Astrocyte (in vitro differentiated cells and primary cell): Measurements from ENCODE around the gene PPT2. TPM values are rescaled to one million over a fixed set of nuclear protein-coding genes. Genes with fewer than 3 reads are reported as not detected.

Experiments
- DNase-seq: peaks from one replicate; pipeline ENCODE4 v3.0.0-alpha.2; 2010; ENCODE audit warnings: low read depth
- FAIRE-seq: peaks from 2 replicates; lab custom pipeline; 2011; peaks lifted over from hg19 to GRCh38; lab: Jason Lieb, UNC
- H2AFZ ChIP-seq: 2 replicates; pipeline ENCODE4 v1.6.0; 2012; ENCODE audit warnings: low read depth, low read length, inconsistent platforms
- H3K27ac ChIP-seq: 2 replicates; pipeline ENCODE4 v1.5.1; 2011; ENCODE audit warnings: low read depth, low read length, inconsistent platforms
- H3K27me3 ChIP-seq: 2 replicates; pipeline ENCODE4 v1.6.0; 2011; ENCODE audit warnings: low read length, inconsistent platforms; ENCODE audit not compliant: insufficient read depth
- H3K36me3 ChIP-seq: 2 replicates; pipeline ENCODE4 v1.5.1; 2011; ENCODE audit warnings: low read length, inconsistent platforms; ENCODE audit not compliant: insufficient read depth
- H3K4me1 ChIP-seq: 2 replicates; pipeline ENCODE4 v1.5.1; 2011; ENCODE audit warnings: low read length, inconsistent platforms; ENCODE audit not compliant: insufficient read depth
- H3K4me2 ChIP-seq: 2 replicates; pipeline ENCODE4 v1.6.0; 2012; ENCODE audit warnings: low read length, inconsistent platforms
- H3K4me3 ChIP-seq: 2 replicates; pipeline ENCODE4 v1.5.1; 2011; ENCODE audit warnings: low read depth, mild to moderate bottlenecking, low read length, inconsistent platforms; ENCODE audit not compliant: insufficient read depth
- H3K79me2 ChIP-seq: 2 replicates; pipeline ENCODE4 v1.6.0; 2012; ENCODE audit warnings: mild to moderate bottlenecking, low read length, inconsistent platforms; ENCODE audit not compliant: insufficient read depth
- H3K9ac ChIP-seq: 2 replicates; pipeline ENCODE4 v1.6.0; 2012; ENCODE audit warnings: mild to moderate bottlenecking, low read length, inconsistent platforms
- H3K9me3 ChIP-seq: 2 replicates; pipeline ENCODE4 v1.5.1; 2012; ENCODE audit warnings: low read depth, mild to moderate bottlenecking, low read length, inconsistent platforms; ENCODE audit not compliant: insufficient read depth
- H4K20me1 ChIP-seq: 2 replicates; pipeline ENCODE4 v1.6.0; 2012; ENCODE audit warnings: low read length, inconsistent platforms; ENCODE audit not compliant: insufficient read depth
- H3K27ac Mint-ChIP-seq: one replicate; pipeline ENCODE4 v1.8.0; 2021; ENCODE audit warnings: mild to moderate bottlenecking, mixed read lengths; ENCODE audit not compliant: unreplicated experiment
- H3K27me3 Mint-ChIP-seq: one replicate; pipeline ENCODE4 v1.8.0; 2021; ENCODE audit warnings: low read depth, mixed read lengths; ENCODE audit not compliant: unreplicated experiment
- H3K36me3 Mint-ChIP-seq: one replicate; pipeline ENCODE4 v1.8.0; 2021; ENCODE audit warnings: low read depth, mixed read lengths; ENCODE audit not compliant: unreplicated experiment
- H3K4me1 Mint-ChIP-seq: one replicate; pipeline ENCODE4 v1.8.0; 2021; ENCODE audit warnings: low read depth, mixed read lengths; ENCODE audit not compliant: unreplicated experiment
- H3K4me3 Mint-ChIP-seq: one replicate; pipeline ENCODE4 v1.8.0; 2021; ENCODE audit warnings: mild to moderate bottlenecking, moderate library complexity, mixed read lengths; ENCODE audit not compliant: unreplicated experiment
- H3K9me3 Mint-ChIP-seq: one replicate; pipeline ENCODE4 v1.8.0; 2021; ENCODE audit warnings: mild to moderate bottlenecking, mixed read lengths; ENCODE audit not compliant: unreplicated experiment
- EZH2 ChIP-seq: IDR thresholded peaks from 2 replicates; pipeline ENCODE4 v1.6.1; 2012; ENCODE audit warnings: mild to moderate bottlenecking, low read length, inconsistent platforms; ENCODE audit not compliant: insufficient read depth
- total RNA-seq: library from RNA; stranded (reverse); gene quantifications from 2 replicates; pipeline ENCODE4 v1.2.1, GENCODE V29; 2021
- TF ChIP-seq, protein P1 (sequence below): IDR thresholded peaks from 2 replicates; pipeline ENCODE4 v1.5.1; 2011; ENCODE audit warnings: low read depth, mild to moderate bottlenecking, inconsistent platforms, low read length, moderate library complexity; ENCODE audit not compliant: insufficient read depth

Gene PPT2
- total RNA-seq, 1 donor from 2014 or later = 33.0 TPM

DNA sequence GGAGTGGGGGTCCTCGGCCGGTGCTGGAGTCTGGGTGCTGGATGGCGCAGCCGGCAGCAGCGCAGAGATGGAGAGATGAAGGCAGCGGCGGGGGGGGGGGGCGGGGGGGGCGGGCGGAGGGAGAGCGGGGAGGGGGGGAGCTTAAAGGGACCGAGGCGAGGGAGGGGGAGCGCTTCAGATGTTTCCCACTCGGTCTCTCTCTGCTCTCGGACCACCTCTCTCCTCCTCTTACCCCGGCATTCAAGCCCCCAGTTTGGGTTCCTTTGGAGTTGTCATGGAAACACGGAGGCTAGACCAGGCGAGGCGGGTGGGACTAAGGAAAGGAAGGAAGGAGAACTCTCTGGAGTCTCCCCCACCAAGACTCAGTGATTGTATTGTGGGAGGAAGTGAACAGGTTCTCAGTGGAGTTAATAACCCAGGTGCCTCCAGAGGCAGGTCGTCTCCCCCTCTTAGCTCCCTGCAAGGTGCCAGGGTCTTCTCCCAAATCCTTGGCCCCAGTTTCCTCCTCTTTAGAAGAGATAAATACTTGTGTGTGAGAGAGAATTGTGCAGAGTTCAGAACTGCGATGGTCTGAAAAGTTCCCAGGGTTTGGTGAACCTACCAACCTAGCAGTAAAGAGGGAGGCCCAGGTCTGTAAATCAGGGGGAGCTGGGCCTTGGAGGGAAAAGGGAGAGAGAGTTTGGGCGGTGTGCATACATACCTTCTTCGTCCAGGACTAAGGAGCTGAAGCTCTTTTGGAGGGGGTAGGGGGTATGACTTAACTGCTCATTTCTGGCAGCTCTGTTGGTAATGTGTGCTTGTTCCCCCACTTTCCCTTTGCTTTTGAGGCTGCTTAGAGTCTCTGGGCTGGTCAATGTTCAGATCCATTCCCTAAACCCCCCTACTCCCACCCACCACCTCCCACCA, 1.8 kb upstream of the PPT2 start, which contains the start of gene PRRT1:
Gene PRRT1 (minus strand): TSS at position 77 of the 906 bp plus-strand sequence. CDS start 112 bp downstream, outside the sequence.
- peaks cover 9% of the 10 kb centered on the region for H3K9me3 Mint-ChIP-seq
- H3K27me3 ChIP-seq = peaks cover 28% of the 10 kb centered on the region
- peak within 1 kb of the TSS; percentile 95 for H3K27ac Mint-ChIP-seq
- H3K27ac ChIP-seq = peak within 1 kb of the TSS; percentile 82
- peak within 1 kb of the TSS; percentile 88 for H3K4me3 ChIP-seq
- FAIRE-seq = no peak
- peak within 1 kb of the TSS; percentile 6 for H2AFZ ChIP-seq
- H3K79me2 ChIP-seq = peaks cover 17% of the 10 kb centered on the region
- TF ChIP-seq, protein P1, sequence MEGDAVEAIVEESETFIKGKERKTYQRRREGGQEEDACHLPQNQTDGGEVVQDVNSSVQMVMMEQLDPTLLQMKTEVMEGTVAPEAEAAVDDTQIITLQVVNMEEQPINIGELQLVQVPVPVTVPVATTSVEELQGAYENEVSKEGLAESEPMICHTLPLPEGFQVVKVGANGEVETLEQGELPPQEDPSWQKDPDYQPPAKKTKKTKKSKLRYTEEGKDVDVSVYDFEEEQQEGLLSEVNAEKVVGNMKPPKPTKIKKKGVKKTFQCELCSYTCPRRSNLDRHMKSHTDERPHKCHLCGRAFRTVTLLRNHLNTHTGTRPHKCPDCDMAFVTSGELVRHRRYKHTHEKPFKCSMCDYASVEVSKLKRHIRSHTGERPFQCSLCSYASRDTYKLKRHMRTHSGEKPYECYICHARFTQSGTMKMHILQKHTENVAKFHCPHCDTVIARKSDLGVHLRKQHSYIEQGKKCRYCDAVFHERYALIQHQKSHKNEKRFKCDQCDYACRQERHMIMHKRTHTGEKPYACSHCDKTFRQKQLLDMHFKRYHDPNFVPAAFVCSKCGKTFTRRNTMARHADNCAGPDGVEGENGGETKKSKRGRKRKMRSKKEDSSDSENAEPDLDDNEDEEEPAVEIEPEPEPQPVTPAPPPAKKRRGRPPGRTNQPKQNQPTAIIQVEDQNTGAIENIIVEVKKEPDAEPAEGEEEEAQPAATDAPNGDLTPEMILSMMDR = no peak
- no peak for TF ChIP-seq EZH2
- peak within 1 kb of the TSS; percentile 98 for H3K4me3 Mint-ChIP-seq
- peaks cover 9% of the 10 kb centered on the region for H4K20me1 ChIP-seq
- no peak for DNase-seq
- peaks cover 11% of the 10 kb centered on the region for H3K36me3 Mint-ChIP-seq
- no peaks in the 10 kb centered on the region for H3K9me3 ChIP-seq
- H3K36me3 ChIP-seq = peaks cover 4% of the 10 kb centered on the region
- peak within 1 kb of the TSS; percentile 86 for H3K9ac ChIP-seq
- peaks cover 19% of the 10 kb centered on the region for H3K4me1 Mint-ChIP-seq
- H3K27me3 Mint-ChIP-seq = peaks cover 30% of the 10 kb centered on the region
- H3K4me1 ChIP-seq = peaks cover 24% of the 10 kb centered on the region
- H3K4me2 ChIP-seq = peak within 1 kb of the TSS; percentile 92

DNA sequence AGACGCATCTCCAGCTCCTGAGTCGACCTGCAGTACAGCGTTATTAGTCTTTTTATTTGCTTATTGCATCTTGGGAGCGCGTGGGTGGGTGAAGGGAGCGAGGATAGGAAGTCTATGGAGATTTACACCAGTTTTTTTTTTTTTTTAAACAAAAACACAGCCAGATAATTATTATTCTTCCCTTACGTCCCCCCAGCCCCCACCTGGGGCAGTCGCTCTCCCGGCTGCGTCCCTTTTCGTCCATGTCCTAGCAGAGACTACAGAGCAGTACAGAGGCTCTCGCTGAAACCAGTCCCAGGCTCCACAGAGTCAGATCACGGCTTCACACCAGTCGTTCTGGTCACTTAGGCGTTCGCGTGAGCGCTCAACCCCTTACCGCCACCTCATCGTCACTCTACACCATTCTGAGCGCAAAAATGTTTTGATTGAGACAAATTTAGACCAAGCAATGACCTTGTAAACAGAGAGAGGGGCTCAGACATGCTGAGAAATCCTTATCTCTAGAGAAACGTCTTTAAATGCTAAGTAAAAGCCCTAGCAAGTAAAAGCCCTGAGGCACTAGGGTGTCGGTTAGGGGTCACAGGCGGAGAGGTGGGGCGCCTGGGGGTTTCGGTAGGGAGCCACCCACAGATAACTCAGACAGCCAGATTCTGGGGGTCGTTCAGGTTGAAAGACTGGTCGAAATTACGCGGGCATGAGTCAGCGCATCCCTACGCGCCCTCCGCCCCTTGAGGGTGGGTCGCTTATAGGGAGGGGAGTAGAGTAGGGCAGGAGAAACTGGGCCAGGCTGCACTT, 975 bp upstream of the PPT2 start:
- peak overlapping the region; percentile 76 for H2AFZ ChIP-seq
- peak overlapping the region; percentile 92 for H3K4me2 ChIP-seq
- peak overlapping the region; percentile 82 for H3K27ac ChIP-seq
- peaks cover 8% of the 10 kb centered on the region for H3K9me3 Mint-ChIP-seq
- DNase-seq = peak; percentile 33
- H3K4me1 ChIP-seq = peaks cover 24% of the 10 kb centered on the region
- H3K9ac ChIP-seq = peak overlapping the region; percentile 86
- peaks cover 4% of the 10 kb centered on the region for H3K36me3 ChIP-seq
- H3K27me3 Mint-ChIP-seq = peaks cover 27% of the 10 kb centered on the region
- peak overlapping the region; percentile 88 for H3K4me3 ChIP-seq
- peak overlapping the region; percentile 95 for H3K27ac Mint-ChIP-seq
- H3K4me1 Mint-ChIP-seq = peaks cover 19% of the 10 kb centered on the region
- peak overlapping the region; percentile 98 for H3K4me3 Mint-ChIP-seq
- peaks cover 21% of the 10 kb centered on the region for H3K27me3 ChIP-seq
- peaks cover 16% of the 10 kb centered on the region for H3K36me3 Mint-ChIP-seq
- peaks cover 9% of the 10 kb centered on the region for H4K20me1 ChIP-seq
- peaks cover 17% of the 10 kb centered on the region for H3K79me2 ChIP-seq
- TF ChIP-seq, protein P1 = no peak
- TF ChIP-seq EZH2 = no peak
- no peaks in the 10 kb centered on the region for H3K9me3 ChIP-seq
- FAIRE-seq = no peak
